ENCODE results near the gene CMTM6.

Gene CMTM6

GRCh38 chr3:32453346-32453745, 49.3 kb downstream of the CMTM6 start:
- Histone ChIP-seq H2AFZ (ENCODE audit: low read length) (no peak overlapping the region), H3K9me3 (ENCODE audit: insufficient read depth, low read depth, low read length) (no peaks in the 10 kb centered on the region), H3K4me2 (ENCODE audit: low read depth, low read length, poor library complexity, severe bottlenecking) (no peak overlapping the region), H3K9ac (ENCODE audit: low read depth, low read length, poor library complexity, severe bottlenecking) (no peak overlapping the region), H3K9me2 (replicated peaks; ENCODE audit: low read depth, low read length) (no peaks in the 10 kb centered on the region), H3K4me1 (ENCODE audit: insufficient read depth, low read length, poor library complexity, severe bottlenecking) (peaks cover 22% of the 10 kb centered on the region), H3K4me3 (ENCODE audit: low read length, poor library complexity, severe bottlenecking) (no peak overlapping the region), H3K27me3 (ENCODE audit: insufficient read depth, low read length, poor library complexity, severe bottlenecking) (no peaks in the 10 kb centered on the region), H3K79me2 (ENCODE audit: insufficient read depth, low read length) (no peaks in the 10 kb centered on the region), H3K36me3 (ENCODE audit: insufficient read depth, low read length) (peaks cover 30% of the 10 kb centered on the region; the same call in 1 of the 2 replicates), H3F3A (ENCODE audit: low read depth) (no peaks in the 10 kb centered on the region), H4K20me1 (ENCODE audit: insufficient read depth, low read length, poor library complexity, severe bottlenecking) (no peaks in the 10 kb centered on the region)
- TF ChIP-seq EZH2phosphoT487 (IDR thresholded peaks at IDR 0.05; ENCODE audit: borderline replicate concordance): no peak
- no peak for TF ChIP-seq CTCF (conservative IDR thresholded peaks at IDR 0.05; ENCODE audit: low read length)

- no peaks in the 10 kb centered on the region for H3K9me2 ChIP-seq (replicated peaks; ENCODE audit: low read depth, low read length)
Observed at GRCh38 chr3:32452009-32452408, 50.6 kb downstream of the CMTM6 start.

GRCh38 chr3:32450992-32451659, 51.5 kb downstream of the CMTM6 start:
- Histone ChIP-seq H2AFZ (ENCODE audit: low read length) (no peak overlapping the region), H3K27me3 (ENCODE audit: insufficient read depth, low read length, poor library complexity, severe bottlenecking) (no peaks in the 10 kb centered on the region), H3K79me2 (ENCODE audit: insufficient read depth, low read length) (no peaks in the 10 kb centered on the region), H4K20me1 (ENCODE audit: insufficient read depth, low read length, poor library complexity, severe bottlenecking) (no peaks in the 10 kb centered on the region), H3F3A (ENCODE audit: low read depth) (no peaks in the 10 kb centered on the region), H3K9ac (ENCODE audit: low read depth, low read length, poor library complexity, severe bottlenecking) (no peak overlapping the region), H3K9me3 (ENCODE audit: insufficient read depth, low read depth, low read length) (no peaks in the 10 kb centered on the region), H3K4me2 (ENCODE audit: low read depth, low read length, poor library complexity, severe bottlenecking) (no peak overlapping the region), H3K36me3 (ENCODE audit: insufficient read depth, low read length) (peaks cover 30% of the 10 kb centered on the region; the same call in 1 of the 2 replicates), H3K4me1 (ENCODE audit: insufficient read depth, low read length, poor library complexity, severe bottlenecking) (peaks cover 7% of the 10 kb centered on the region), H3K9me2 (replicated peaks; ENCODE audit: low read depth, low read length) (no peaks in the 10 kb centered on the region), H3K4me3 (ENCODE audit: low read length, poor library complexity, severe bottlenecking) (no peak overlapping the region)
- no peak for TF ChIP-seq EZH2phosphoT487 (IDR thresholded peaks at IDR 0.05; ENCODE audit: borderline replicate concordance)
- no peak for TF ChIP-seq CTCF (conservative IDR thresholded peaks at IDR 0.05; ENCODE audit: low read length)

More at GRCh38 chr3:32452009-32452408, 50.6 kb downstream of the CMTM6 start:
- H4K20me1 ChIP-seq (ENCODE audit: insufficient read depth, low read length, poor library complexity, severe bottlenecking): no peaks in the 10 kb centered on the region
- H2AFZ ChIP-seq (ENCODE audit: low read length): no peak overlapping the region
- H3F3A ChIP-seq (ENCODE audit: low read depth): no peaks in the 10 kb centered on the region
- H3K4me2 ChIP-seq (ENCODE audit: low read depth, low read length, poor library complexity, severe bottlenecking): no peak overlapping the region
- H3K36me3 ChIP-seq (ENCODE audit: insufficient read depth, low read length): peaks cover 30% of the 10 kb centered on the region; the same call in 1 of the 2 replicates
- no peaks in the 10 kb centered on the region for H3K9me3 ChIP-seq (ENCODE audit: insufficient read depth, low read depth, low read length)
- H3K27me3 ChIP-seq (ENCODE audit: insufficient read depth, low read length, poor library complexity, severe bottlenecking): no peaks in the 10 kb centered on the region
- no peak for TF ChIP-seq CTCF (conservative IDR thresholded peaks at IDR 0.05; ENCODE audit: low read length)
- H3K9ac ChIP-seq (ENCODE audit: low read depth, low read length, poor library complexity, severe bottlenecking): no peak overlapping the region
- H3K4me3 ChIP-seq (ENCODE audit: low read length, poor library complexity, severe bottlenecking): no peak overlapping the region
- peaks cover 13% of the 10 kb centered on the region for H3K4me1 ChIP-seq (ENCODE audit: insufficient read depth, low read length, poor library complexity, severe bottlenecking)
- H3K79me2 ChIP-seq (ENCODE audit: insufficient read depth, low read length): no peaks in the 10 kb centered on the region
